HuH-7.5 (cell line): ENCODE results near the gene SEMA4C.
"Not testable (repeated sequence)": the region's sequence is repeated elsewhere in the genome, so short reads cannot be mapped to it uniquely, and the experiment has no call there.

Experiments
- DNase-seq: peaks from one replicate; pipeline ENCODE4 v3.0.0; 2011; ENCODE audit warnings: low spot score

The SEMA4C gene

DNA sequence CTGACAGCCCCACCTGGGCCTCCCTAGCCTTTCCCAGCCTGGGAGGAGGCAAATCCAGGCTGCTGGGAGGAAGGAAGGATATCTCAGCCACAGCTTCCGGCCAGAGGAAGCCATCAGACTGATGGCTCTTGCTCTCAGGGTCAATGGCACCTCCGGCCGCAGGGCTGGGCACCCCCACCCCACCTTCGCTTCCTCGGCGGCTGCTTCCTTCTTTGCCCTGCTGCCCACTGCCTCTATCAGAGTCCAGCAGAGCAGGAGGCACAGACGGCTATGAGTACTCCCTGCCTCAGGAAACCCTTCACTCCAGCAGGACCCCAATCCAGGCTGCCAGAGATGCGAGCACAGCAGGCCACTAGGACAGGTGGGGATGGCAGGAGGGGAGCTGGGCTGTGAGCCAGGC, 3.3 kb downstream of the SEMA4C start:
- DNase-seq: no peak

DNA sequence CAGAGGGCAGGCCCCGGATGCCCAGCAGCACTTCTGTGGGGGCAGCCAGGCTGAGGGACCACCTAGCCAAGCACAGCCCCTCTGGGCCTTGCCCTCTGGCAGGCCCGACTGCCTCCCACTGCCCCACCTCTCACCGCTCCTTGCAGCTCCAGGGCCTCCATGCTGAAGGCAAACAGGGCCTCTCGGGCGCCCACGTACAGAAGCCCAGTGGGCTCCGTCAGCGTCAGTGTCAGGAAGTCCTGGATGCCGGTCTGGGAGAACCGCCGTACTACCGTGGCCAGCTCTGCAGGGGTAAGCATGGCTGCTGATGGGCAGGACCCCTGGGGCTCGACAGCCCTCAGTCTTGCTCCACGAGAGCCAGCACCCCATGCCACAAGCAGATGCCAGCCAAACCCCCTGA, 3.7 kb downstream of the SEMA4C start:
- DNase-seq: no peak

DNA sequence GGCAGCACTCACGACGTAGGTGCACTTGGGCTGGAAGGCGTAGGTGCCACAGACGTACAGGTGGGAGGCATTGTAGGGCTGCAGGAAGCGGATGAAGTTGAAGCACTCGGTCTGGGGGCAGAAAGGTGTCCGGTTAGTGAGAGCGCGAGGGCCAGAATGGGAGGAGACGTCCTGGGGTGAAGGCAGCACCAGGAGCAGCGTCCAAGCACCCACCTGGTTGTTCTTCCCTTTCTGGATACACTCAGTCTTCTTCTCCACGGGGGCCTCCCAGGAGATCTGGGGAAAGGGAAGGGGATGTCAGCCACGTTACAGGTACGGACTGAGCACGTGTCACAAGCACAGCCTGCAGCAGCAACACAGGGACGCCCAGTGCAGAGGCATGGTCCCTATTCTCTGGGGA, 4.2 kb downstream of the SEMA4C start:
- DNase-seq: no peak

DNA sequence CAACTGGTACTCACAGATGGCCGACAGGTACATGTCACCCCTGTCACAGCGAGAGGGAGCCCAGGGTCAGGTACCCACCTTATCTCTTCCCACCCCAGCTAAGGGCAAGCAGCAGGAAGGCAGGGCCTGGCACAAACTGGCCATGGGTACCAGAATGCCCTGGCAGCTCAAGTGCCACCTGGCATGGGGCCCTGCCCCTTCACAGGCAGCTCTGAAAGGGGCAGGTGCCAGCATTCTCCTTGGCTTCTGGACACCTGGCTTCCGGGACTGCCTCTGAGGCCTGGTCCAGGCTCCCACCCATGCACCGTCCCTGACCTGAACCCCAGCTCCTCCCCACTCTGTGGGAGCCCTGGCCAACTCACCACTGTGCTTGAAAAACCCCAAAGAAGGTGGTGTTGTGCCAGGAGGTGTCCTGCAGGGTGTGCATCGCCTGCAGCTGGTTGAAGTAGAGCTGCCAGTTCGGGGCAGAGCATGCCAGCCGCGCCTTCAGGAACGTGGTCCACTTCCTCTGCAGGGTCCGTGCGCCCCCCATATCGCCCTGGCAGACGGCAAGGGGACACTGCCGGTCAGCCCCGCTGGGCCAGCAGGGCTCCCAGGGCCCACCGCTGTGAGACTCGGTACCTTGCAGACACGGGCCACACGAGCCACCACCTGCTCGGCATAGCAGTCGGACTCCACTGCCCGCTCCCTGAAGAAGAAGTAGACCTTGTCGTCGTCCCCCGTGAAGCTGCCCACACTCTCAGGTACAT, 5.4 kb downstream of the SEMA4C start:
- DNase-seq: no peak

DNA sequence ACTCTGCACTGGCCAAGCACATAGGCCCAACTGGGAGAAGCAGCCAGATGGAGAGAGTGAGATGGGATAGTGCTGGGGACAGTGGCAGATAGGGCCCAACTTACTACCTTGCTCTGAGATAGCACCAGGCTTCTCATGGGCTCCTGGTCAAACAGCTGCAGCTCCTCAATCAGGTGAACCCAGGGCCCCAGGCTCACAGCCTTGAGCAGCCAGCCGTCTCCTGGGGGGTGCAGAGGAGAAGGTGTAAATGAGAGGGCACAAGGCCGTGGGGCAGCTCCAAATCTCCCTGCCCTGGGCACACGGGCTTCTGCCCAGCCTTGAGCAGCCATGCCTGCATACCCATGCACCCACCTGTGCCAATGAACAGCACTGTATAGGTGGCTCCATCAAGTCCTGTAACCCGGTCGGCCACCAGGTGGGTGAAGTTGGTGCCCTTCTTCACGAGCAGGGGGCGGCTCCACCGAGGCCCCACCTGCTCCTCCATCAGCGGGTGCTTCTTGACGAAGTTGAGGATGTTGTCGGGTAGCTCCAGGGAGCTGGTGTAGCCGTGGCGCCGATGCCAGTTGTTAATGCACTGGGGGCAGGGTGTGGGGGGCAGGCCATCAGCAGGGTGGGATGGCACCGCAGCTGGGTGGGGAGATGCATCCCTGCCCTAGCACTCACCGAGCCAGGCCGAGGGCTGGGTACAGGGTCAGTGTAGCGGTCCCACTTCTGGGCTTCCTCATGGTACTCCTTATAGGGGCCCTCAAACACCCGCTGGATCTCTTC, 6.1 kb downstream of the SEMA4C start:
- no peak for DNase-seq

DNA sequence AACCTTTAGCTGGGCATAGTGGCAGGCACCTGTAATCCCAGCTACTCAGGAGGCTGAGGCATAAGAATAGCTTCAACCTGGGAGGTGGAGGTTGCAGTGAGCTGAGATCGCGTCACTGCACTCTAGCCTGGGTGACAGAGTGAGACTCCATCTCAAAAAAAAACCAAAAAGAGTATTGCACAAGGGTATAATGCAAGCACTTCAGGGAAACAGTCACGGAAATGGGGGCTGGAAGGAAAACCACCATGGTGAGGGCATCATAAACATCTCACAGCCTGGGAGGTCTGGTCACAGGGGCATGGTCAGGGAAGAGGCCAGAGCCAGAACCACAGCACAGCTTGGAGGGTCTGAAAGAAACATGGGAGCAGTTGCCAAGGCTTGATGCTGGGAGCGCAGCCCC, 6.8 kb downstream of the SEMA4C start:
- not testable (repeated sequence) for DNase-seq

DNA sequence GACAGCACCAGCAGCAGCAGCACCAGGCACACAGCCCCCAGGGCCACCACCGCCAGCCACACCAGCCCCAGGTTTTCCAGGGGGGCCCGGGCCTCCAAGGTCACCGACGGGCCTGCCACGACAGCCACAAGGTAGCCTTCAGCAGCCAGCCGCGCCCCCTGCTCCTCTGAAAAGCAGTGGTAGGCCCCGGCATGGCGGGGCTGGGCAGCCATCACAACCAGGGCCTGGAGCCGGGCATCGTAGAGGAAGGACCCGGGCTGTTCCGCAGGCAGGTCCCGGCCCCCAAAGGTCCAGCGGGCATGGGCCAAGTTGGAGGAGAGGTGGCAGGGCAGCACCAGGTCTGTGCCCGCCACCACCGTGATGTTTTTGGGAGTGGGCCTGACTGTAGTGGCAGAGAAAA, 8.8 kb downstream of the SEMA4C start:
- no peak for DNase-seq

DNA sequence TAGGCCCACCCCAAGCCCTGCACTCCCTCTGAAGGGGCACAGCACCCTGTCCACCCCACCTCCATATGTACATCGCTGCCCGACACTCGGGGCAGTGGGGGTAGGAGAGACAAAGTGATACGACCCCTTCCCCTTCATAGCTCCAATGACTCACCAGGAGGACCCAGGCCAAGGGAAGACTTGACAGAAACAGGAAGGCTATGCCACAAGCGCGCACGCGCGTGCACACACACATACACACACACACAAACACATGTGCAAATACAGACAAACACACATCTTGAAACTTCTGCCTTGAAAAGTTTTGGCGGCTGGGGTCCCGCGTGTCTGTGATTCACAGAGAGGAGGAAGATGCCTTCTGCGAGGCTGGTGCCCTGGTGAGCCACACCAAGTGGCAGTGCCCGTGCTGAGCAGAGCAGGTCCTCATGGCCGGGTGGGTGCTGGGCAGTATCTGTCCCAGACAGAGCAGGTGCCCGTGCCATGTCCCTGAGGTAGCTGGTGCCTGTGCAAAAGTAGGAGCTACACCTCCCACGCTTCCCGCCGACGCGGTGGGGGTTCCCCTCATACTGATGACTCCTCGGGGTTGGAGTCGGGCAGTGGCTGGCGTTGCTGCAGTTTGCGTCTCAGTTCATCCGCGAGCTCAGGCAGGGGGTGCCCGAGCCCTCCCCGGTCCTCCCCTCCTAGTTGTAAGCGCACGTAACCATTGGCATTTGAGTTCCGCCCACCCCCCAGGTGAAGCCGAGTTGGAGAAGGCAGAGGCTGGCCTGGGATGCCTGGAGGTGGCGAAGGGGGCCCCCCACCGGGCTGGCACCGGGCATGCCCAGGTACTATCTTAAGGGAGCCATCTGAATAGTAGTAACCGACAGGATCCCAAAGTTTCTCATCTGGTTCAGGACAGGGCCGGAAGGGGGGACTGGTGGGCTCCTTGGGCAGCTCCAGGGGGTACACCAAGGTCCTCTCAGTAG, 9.5 kb downstream of the SEMA4C start:
- no peak for DNase-seq

DNA sequence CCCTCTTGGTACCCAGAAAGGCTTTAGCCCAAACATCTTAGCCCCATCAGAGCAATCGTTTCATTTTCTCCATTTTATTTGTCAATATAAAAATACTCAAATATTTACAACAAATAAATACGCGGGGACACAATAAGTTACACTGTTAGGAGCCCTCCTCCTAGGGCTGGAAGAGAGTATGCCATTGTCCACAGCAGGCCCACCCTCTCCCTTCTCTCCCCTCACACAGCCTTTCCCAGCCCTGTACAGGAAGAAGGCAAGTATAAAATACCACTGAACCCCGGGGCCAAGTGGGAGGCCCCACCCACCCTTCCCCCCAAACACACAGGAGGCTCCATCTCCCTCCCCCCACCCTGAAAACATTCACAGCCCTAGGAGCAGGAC, 10.2 kb downstream of the SEMA4C start:
- no peak for DNase-seq

DNA sequence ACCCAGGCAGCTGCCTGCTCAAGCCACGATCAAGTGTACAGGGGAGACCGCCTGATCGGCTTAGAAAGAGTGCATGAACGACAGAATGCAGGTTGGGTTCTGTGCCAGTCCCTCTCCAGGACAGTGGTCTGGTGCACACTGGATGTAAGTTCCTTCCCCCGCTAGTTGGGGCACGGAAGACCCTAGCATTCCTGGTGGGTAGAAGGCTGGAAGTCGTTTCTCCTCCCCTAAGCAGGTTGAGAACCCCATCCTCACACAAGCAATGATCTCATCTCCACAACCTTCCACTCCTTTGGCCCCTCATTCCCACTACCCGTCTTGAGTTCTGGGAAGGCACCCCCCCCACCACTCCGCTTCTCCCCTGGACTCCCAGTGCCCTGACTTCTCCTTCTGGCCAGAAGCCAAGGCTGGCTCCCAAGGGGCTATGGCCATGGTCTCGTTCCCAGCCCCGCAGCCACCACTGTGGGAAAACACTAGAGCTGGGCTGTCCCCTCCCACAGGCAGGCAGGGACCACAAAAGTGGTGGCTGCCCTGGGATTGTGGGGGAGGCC, 10.7 kb downstream of the SEMA4C start:
- no peak for DNase-seq

DNA sequence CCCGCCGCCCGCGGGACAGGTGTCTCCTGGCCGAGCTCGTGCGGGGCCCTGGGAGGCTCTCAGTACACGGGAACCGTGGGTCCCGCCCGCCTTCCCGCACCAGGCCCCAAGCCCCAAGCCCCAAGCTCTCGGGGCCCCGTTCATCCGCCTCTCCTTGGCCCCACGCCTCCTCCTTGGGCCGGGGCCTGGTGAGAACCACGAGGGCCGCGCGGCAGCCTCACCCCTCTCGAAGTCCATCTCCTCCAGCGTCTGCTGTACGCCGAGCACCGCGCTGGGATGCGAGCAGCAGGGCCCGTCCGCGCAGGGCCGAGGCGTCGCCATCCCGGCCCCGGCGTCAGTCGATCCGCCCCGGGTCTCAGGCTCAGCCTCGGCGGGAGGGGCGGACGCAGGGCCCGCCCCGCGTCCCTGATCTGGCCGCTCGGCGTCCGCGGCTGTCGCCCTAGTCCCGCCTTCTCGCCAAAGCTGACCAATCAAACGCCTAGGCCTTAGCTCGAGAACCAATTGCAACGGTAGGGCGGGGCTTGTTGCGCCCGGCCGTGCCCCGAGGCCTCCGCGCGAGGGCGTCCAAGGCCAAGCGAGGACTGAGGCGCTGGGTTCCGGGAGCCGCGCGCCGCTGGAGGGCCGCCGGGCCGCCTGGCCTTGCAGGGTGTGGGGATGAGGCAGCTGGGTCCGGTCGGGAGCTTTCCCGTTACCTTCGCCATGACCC, 12.1 kb downstream of the SEMA4C start, which contains the start of gene ANKRD39:
Gene ANKRD39 (minus strand): TSS at position 350 of the 706 bp plus-strand sequence. CDS start 29 bp downstream, at position 321.
- peak; percentile 96 for DNase-seq

DNA sequence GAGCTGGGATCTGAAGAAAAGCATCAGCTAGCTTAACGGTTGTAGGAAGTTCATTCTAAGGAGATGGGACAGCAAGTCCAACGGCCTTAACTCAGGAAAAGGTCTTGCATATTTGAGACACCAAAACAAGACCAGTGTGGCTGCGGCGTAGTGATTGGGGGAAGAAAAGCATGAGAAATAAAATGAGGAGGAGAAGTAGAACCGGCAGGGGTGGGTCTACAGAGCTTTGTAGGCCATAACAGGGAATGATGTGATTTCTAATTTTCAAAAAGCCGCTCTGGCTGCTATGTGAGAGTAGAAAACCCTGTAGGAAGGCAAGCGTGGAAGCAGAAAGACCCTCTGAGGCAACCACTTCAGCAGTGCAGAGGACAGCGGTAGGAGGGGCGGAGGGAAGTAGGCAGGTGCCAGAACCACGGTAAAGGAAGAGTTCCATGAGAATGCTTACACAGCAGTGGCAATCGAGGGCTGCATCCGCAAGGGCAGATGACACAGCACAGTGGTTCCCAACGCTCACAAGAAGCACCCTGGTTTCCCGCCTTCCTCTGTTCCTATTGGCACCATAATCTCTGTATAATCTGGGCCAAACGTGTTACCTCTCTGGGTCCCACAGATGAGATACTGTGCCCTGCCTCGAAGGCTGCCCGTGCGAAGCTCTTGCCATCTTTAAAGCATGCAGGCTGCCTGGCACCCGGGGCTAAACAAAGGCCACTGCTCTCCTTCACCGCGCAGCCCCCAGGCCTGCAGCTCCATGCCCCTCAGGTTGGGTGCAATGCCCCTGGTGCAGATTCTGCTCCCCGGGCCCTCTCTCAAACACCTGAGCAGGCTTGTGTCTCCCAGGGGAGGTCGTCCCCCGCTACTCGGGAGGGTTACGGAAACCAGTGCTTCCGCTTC, 12.9 kb downstream of the SEMA4C start:
- no peak for DNase-seq

DNA sequence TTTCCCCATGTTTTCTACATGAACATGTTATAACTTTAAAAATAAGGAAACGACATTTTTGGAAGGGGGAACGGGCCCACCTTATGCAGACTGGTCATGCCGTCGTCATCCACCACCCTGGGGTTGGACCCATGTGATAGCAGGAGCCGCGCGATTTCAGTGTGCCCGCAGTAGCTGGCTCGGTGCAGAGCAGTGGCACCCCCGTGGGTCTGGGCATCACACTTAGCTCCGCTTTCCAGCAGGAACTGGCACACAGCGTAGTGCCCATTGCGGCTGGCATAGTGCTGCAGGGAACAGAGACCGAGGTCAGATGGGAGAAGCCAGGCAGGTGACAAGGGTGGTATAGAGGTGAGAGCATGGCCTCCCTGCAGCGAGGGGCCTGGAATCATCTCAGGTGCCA, 16.6 kb downstream of the SEMA4C start:
- no peak for DNase-seq

DNA sequence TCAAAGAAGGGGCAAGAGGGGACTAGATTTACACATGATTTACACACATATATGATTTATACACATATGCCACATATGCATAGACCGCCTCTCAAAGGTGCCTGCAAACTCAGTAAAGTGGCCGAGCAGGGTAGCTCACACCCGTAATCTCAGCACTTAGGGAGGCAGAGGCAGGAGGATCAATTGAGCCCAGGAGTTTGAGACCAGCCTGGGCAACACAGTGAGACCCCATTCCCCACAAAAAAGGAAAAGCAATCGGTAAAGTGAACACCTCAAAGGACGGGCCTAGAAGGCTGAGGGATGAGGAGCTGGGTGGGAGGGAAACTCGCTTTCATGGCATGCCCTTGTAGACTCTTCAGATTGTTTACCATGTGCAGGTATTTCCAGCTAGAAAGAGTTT, 17.2 kb downstream of the SEMA4C start:
- DNase-seq: no peak

DNA sequence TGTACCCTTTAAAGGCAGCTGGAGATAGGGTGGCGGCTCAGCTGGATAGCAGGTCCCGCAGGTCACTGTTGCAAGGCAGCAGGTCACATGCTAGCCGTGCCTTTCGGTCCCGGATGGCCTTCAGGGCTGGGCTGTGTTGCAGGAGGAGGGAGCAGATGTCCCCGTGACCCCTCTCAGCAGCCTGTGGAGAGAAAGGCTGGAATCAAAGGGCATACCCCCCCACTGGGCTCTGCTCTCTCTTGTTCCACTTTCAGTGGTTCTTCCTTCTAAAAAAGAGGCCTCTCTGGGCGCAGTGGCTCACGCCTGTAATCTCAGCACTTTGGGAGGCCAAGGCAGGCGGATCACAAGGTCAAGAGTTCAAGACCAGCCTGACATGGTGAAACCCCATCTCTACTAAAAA, 21.6 kb downstream of the SEMA4C start:
- DNase-seq: no peak

DNA sequence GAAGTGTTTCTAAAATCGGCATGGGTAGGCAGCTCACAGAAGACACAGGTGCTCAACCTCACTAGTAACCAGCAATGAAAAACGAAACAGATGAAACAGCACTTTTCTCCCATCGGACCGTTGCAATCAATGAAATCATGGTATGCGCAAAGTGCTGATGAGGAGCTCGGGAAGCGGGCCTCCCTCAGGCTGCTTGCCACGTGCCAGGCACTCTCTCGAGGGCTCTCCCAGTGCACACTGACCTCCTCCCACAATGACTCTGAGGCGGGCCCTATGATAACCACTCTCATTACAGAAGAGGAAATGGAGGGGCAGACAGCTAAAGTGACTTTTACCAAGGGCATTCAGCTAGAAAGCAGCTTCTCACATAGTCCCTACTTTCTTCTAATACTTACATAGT, 22.3 kb downstream of the SEMA4C start:
- no peak for DNase-seq

DNA sequence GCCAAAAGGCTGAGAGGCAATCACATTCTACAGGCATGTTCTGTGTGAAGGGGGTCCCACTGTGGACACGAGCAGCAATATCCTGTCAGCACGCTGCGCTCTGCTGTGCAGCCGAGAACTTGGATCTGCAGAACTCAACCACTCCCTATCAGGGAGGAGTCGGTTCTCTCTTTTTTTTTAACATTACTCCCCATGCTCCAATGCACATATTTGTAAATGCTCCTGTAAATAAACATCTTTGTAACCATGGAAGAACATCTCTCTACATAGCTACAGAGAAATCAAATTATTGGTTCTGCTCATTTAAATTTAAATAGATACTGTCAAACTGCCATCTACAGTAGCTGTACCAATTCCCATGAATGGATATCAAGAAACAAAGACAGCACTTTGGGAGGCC, 23.1 kb downstream of the SEMA4C start:
- DNase-seq: no peak

DNA sequence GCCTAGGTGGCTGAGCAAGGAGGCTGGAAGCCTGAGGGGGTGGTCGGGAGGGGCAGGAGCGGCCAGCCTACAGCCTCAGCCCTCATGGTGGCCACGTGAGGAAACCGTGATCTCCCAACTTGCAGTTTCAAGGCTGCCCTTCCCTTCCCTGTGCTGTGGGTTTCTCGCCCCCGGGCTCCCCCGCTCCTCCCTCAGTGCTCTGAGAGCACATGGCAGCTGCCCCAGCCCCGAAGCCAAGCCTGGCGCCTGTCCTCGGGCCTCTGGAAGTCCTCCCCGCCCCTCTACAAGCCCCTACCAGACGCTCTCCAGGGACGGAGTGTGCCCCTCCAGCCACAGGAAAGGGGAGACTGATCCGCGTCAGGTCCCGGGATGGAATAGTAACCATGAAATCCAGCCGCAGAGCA, 25.5 kb downstream of the SEMA4C start:
- DNase-seq: no peak

DNA sequence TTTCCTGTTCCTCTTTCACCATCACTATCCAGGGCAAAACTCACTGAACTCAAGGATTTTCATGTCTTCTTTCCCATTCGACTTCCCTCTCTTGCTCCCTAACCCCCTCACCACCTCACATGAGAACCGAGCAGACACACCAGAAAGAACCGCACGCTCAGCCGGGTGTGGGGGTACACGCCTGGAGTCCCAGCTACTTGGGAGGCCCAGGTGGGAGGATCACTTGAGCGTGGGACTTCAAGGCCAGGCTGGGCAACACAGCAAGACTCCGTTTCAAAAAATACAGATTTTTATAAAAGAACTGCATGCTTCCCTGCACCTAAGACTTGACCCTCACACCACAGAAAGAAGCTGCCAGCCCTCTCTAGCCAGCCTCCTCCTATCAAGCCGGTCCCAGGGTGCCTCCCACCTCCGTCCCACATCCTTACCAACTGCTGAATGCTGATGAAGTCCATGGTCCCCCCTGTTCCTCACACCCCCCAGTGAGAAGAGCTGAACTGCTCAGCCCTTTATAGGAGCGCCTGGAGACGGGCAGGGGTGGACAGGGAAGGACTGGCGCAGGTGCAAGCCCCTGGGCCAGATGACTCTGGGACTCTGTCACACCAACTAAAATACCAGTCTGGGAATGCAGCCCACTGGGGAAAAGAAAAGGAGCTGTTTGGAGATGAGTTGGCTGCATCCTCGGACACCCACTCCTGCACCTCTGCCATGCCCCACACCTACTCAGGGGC, 26.2 kb downstream of the SEMA4C start, which contains the start of gene ANKRD23:
Gene ANKRD23 (minus strand): TSS at position 484 of the 731 bp plus-strand sequence. CDS start 29 bp downstream, at position 455.
- no peak for DNase-seq

DNA sequence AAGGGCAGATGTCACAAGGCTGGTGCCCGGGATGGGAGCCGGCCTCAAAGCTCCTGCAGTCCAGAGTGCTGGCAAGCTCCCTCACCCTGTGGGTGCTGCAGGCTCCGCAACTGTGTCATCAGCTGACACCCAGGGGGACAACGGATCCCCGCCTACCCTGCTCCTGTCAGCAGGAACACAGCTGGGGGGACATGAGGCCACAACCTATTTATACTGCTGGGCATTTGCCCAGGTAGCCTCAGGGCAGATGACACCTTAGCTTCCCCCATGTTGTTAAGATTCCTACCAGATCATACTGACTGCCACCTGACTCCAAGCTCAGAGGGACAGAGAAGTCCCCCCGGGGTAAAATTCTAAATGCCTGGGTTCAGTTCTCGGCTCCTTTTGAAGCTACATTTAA, 27.3 kb downstream of the SEMA4C start:
- DNase-seq: no peak
